COLO668 (cell line): ENCODE measurements around the gene SH3GL2.

Experiments
- DNase-seq: peaks from one replicate; lab custom pipeline; 2025; ENCODE audit not compliant: unreplicated experiment; lab: John Stamatoyannopoulos, UW

SH3GL2 gene

DNA sequence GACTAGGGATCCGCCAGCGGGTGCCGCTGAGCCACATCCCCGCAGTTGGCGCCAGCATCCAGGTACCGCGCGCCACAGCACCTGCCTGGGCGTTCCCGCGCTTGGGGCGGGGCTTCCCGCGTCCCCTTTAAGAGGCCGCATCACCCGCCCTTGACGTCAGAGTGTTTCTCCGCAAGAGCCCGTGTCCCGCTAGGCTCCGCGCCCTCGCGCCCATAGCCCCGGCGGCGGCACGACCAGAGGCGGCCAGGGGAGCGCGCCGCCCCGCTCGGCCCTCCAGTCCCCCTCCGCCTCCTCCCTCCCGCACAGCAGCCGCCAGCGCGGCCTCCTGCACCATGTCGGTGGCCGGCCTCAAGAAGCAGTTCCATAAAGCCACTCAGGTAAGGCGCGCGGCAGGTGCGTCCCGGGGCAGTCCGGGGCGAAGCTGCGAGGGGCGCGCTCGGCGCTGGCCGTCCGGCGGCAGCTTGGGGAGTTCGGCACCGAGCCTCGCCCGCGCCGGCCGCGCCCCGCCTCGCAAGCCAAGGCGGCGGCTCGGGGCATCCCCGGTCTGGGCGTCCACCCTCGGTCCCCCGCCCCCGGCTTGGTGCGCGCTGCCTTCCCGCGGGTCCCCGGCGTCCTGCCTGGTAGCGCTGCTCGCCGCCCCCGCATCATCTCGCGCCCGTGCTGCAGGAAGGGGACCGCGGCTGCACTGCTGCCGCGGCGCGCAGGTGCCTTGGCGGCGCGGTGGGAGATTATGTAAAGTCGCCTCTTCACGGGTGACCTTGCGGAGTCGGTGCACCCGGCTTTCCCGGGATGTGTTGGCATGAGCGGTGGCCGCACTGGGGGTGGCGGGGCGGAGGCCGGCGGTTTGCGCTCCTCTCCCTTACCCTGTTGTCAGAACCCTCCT is at the start of gene SH3GL2:
Gene SH3GL2, plus strand, starts transcription at position 156 of the 883 bp plus-strand sequence.
- peak; percentile 96 for DNase-seq

DNA sequence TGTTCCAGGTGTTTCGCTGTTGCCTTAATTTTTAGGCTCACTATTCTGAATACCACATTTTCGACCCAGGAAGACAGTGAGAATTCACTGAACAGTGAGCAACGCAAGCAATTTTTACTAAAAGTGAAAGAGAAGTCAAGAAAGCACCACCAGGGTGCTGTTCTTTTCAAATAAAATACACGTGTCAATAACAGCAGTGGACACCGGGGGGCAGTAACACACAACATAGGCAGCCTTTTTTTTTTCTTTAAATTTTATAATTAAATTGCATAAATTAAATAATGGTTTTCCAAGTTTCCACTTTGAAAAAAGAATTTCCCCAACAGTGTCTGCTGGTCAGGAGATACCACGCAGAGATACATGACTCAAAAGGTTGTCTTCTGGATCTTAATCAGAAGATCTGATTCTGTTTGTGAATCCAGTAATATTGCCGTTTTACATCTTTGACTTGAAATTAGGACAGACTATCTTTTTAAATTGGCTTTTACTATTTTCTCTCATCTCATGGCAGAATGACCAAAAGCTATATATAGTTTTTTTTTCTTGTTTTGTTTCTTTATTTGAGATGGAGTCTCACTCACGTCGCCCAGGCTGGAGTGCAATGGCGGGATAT is 47.1 kb upstream of the SH3GL2 start:
- peak; percentile 36 for DNase-seq

DNA sequence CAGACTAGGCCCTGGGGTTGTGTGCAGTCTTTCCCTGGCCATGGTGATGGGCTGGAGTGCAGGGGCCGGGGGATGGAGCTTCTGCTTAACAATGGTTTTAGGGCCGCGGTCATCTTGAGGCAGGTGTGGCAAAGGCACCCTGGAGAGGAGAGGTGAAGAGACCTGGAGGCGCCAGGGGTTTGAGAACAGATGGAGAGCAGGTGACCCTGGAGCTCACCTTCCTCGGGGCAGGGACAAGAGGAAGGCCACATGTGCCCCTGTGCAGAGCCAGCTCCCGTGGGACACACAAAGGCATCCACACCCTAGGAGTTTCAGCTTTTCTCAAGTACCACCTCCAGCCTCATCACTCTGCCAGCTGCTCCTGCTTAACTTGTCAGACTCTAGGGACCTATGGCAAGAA is 46.4 kb upstream of the SH3GL2 start:
- DNase-seq = peak; percentile 14

DNA sequence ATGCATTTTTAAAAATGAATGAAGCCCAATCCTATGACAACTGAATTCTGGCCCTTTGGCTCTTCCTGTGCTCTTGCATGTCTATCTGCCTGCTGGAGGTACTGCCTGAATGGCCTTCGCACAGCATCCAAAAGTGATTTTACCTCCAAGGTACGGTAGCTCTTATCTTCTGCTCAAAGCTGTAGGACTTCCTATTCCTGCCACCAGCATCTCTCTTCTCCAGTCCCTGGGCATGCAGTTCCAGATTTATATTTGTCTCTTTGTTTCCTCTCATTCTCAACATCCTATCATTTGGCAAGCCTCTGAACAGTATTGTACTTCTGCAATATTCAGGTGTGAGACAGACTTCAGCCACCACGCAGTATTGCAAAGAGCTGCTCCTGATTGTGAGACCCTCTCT is 43.7 kb upstream of the SH3GL2 start:
- DNase-seq = no peak

DNA sequence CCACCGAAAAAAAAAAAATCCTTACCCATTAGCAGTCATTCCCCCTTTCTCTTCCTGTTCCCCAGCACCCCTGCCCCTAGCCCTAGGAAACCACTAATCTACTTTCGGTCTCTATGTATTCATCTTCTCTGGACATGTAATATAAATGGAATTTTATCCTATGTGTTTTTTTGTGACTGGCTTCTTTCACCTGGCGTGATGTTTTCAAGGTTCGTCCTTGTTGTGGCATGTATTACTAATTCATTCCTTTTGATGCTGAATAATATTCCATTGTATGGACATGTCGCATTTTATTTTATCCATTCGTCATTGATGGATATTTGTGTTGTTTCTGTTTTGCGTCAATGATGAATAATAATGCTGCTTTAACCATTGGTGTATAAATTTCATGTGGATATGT is 42.8 kb upstream of the SH3GL2 start:
- no peak for DNase-seq

DNA sequence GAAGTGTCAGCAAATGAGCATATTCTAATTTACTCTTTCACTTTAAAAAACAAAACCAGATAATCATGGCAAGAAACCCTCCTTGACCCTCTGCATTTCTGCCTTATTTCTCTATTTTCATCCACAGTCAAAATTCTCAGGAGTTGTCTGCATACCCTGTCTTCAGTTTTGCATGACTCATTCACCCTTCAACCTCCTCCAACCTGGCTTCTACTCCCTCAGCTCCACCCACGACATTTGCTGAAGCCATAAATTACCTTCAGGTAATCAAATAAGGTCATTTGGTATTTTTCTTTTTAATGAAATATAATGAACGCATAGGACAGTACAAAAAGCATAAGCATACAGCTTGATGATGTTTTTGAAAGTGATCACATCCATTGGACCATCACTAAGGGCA is 27.8 kb upstream of the SH3GL2 start:
- DNase-seq = no peak

DNA sequence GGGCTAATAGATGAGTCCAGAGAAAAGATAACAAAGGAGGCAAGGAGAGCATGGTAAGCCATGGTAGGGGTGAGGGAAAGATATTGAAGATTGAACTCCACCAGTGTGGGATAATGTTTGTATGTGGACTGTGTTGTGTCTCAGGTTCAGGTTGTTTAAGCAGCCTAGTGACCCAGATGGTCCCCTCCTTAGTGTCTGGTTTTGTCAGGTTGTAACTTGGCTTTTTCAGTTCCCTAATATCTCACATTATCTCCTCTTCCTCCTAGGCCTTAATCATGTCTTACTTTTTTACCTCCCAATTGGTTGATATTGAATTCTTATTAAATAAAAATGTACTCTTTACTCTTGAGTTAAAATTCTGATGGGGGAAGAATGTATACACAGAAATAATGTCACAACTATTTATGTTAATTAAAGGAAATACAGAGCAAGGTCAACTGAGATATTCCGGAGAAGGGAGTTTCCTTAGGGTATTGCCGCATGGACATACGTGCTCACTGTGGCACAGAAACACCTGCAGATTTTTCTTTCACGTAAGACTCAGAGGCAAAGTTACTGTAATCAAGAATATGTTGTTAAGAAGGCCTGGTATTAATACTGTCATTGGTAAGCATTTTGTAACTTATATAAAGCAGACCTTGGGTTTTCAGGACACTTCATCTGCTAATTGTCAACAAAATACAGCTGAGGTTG is 23.4 kb upstream of the SH3GL2 start:
- DNase-seq = no peak

DNA sequence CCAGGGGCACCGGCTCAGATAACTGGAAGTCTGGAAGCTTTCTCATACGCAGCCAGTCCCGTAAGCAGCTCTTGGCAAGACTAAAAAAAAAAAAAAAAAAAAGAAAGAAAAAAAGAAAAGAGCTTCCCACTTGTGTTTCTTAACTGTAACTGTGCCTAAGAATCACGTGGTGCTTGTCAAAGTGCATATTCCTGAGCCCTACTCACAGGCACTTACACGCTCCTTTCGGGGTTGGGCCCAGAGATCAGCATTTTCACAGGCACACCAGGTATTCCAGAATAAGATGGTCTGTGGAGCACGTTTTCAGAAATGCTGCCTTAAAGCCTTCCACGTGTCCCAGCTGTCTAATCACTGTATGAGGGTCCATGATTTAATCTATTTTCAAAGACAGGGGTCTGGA is 22.6 kb upstream of the SH3GL2 start:
- DNase-seq = no peak

DNA sequence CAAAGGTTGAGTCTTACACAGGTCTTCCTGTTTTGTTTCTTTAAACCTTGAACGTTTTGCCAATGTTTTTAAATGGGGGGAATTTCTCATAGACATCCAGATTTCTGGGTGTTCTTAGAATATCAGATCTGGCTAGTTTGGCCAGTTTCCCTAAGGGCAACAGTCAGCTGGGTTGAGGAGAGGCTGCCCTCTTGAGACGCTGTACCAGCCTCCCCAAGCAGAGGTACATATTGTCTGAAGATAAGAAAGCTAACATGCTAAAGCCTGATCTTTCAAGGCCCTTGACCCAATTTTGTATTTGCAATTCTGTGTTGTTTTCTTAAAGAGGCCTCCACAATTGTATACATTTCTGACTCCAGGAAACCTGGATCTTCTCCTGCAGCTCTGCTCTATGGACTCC is 21.9 kb upstream of the SH3GL2 start:
- no peak for DNase-seq

DNA sequence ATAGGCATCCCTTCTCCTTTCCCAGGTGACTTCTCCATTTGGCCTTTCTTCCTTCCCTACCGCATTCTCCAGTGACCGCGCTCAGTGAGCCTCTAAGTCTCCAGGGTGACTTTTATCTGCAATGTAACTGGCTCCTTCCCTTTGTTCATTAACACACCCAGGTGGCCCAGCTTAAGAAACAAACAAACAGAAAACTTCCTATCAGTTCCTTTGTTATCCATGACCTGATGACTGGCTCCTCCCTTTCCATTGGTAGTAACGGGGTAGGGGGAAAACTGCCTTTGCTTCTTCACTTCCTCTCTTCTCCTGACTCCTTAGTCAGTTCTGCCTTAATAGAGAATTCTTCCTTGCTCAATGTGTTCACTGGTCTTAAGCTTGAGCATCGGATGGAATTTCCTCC is 7.0 kb upstream of the SH3GL2 start:
- no peak for DNase-seq

DNA sequence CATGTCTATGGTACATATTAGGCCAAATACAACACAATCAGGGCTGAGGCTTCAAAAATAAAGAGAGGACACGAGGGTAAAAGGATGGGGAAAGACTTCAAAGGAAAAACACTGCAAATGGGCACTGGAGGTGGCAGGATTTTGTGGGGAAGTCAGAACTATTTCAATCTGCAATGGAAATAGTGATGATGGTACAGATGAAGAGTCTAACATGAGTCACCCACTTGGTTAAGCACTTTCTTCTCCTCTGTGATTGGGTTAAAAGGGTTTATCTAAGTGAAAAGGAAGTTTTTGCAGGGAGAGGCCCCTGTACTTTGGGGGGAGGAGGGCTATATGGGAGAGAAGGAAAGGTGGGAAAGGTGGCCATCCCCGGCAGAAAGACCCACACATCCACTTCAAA is 4.5 kb upstream of the SH3GL2 start:
- DNase-seq = no peak

DNA sequence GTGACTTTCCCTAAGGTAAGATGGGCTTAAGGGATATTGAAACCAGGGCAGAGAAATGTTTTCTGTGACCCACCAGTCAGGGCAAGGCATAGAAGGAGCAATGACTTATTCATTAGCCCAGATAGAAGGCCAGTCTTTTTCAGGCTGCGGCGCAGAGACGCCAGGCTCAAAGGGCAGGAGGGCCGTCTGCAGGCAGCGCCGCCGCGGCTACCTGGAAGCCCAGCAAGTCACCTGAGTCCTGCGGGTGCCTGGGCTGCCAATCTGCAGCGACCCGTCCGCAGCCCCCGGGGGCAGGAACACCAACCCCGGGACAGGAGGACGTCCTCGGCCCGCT is 322 bp upstream of the SH3GL2 start:
- no peak for DNase-seq

DNA sequence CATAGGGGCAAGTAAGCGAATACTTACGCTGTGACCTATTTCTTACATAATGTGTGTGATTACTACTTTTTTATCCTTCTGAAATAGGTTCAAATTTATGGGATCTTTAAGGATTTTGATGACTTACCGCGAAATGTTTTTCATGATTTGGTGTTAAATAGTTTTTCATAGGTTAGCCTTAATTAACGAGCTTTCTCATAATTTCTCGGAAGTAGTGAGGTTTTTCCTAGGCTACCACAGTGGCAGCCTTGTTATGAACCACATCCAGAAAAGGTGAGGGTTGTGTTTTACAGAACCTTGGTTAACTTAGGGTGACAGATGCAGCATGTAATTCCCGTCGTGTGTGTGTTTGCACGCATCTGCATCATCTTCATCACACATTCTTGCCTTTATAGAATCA is 1.3 kb downstream of the SH3GL2 start:
- no peak for DNase-seq

DNA sequence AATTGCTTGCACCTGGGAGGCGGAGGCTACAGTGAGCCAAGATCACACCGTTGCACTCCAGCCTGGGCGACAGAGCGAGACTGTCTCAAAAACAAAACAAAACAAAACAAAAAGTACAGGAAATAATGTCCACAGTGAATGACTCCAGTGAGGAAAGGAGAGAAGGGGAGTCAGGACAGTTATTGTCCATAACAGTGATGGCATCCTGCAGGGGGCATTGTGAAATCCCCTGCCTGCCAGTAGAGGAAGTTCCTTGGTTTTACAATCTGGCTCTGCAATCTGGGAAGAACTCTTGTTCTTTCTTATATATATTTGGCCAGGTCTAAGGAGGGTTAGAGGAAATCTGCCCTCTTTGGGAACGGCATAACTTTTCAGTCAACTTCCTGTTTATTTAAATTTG is 8.2 kb downstream of the SH3GL2 start:
- DNase-seq = no peak

DNA sequence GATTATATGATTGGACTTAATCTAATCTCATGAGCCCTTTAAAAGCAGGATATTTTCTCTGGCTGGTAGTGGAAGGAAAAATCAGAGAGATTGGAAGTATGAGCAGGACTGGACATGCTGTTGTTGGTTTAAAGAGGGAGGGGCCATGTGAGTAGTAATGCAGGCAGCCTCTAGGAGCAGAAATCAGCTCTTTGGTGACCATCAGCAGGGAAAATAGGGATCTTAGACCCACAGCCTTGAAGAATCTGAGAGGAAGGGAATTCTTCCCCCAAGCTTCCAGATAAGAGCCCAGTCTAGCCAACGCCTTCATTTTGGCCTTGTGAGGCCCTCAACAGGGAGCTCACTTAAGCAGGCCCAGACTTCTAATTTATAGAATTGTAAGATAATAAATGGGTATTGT is 9.5 kb downstream of the SH3GL2 start:
- DNase-seq = no peak

DNA sequence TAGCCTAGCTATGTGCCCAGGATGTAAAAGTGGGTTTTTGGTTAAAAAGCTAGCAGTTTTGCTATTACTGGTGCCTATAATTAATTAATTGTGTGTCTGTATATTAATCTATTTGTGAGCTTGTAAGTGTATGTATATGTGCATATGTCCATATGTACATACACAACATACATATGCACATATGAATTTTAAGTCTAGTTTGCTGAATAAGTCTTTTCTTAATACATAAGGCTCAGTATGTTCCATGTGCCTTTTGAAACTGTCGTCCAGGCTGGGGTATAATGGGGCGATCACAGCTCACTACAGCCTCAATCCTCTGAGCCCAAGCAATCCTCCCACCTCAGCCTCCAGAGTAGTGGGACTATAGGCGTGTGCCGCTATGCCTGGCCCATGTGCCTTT is 10.1 kb downstream of the SH3GL2 start:
- no peak for DNase-seq

DNA sequence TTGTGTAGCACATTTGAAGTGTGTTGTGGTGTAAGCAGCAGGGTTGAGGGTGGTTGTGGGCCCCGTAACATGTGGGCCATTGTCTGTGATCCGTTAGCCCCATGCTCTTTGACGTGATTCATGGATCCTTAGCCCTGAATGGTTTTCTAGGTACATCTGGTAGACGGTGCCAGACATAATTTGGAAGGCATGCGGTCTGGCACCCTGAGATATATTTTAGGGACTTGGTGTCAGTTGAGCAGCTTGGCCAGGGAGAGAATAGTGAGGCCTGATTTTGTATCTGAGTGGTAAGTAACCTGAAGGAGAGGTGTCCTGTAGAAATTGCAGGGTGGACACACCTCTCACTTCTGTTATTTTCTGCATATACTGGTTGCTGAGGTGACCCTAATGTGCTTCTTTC is 10.9 kb downstream of the SH3GL2 start:
- no peak for DNase-seq

DNA sequence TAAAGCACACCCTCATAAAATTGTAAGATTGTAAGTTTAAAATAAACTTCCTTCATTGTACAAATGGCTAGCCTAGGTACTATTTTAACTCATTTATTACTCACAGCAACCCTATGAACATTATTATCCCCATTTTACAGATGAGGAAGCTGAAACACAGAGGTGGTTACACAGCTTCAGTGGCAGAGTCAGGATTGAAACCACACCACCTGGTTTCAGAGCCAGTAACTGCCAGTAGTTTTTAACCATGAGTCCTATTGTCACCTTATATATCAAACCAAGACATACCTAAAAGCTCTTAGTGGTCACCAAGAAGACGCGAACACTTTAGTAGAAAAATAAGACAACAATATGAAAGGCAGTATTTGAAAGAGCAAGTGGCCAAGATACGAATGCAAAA is 16.1 kb downstream of the SH3GL2 start:
- DNase-seq = no peak

DNA sequence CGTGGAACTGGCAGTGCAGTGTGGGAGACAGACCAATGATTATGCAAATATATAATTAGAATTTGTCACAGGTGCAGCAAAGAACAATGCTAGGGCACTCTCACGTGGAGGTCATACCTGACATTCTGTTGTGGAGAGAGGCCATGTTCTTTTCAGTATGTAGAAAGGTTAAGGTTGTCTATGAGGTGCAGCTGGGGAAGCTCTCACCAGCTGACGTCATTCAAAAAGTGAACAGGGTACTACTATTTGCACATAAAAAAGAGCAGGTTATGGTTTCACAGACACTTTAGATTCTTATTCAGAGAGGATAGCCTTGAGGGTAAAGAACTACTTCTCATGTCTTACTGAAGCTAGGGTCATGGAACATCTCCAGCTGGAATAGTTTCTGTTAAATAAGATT is 19.1 kb downstream of the SH3GL2 start:
- DNase-seq = no peak

DNA sequence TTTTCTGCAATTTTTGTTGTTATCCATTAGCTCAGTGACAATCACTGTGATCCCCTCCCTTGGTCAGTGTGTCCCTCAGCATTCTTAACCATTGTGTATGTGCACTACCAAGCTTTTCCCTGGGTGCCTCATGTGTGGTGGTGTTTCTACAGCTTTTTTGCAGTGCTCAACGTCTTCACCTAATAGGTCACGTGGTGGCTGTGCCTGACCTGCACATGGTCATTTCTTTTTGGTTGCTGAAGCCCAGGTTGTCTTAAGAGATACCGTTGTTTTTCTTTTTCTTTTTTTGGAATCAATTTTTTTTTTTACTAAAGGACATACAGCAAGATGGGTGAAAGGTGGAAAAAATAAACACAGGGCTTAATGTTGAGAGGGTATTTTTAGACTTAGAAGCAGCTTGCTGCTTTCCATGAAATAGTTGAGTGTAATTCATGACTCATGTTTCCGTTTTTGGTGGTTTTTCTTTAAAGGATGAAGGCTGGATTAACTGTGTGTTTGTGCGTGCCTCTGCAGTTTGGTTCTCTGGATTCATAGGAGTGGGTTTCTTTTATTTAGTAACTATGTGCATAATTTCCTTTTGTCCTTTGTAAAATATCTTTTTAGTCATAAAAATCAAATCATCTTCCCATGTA is 22.2 kb downstream of the SH3GL2 start:
- no peak for DNase-seq

DNA sequence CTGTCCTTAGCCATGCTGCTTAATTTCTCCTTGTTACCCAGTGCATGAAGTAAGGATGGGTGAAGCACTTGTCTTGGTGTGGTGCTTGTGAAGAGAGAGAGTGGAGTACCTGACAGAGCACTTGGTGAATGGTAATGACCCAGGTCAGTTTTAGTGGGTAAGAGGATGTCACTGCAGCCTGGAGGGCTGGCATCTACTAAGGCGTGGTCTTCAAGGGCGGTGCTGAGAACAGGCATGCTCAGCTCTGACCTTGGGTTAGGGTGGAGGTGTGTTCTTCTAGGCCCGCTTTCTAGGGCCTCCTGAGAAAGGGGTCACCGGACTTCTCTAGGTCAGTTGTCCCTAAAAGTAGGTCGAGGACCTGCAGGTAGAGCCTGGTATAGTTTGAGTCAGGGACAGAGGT is 25.7 kb downstream of the SH3GL2 start:
- no peak for DNase-seq
